Hepatocyte (in vitro differentiated cells): ENCODE data around the gene GRIK4.

ENCODE experiments used
- CTCF ChIP-seq: fragments of 200-600 bp; sonication (generic); IDR thresholded peaks from 2 replicates; pipeline ENCODE4 v1.5.1; 2016; ENCODE audit warnings: antibody characterized with exemption, mild to moderate bottlenecking; ENCODE audit not compliant: poor library complexity
- EZH2 ChIP-seq: fragments of 200-600 bp; sonication (generic); IDR thresholded peaks from 2 replicates; pipeline ENCODE4 v1.6.1; 2016; ENCODE audit warnings: antibody characterized with exemption, mild to moderate bottlenecking, borderline replicate concordance
- EZH2phosphoT487 ChIP-seq: fragments of 200-600 bp; sonication (generic); IDR thresholded peaks from one replicate; pipeline ENCODE4 v1.6.1; 2018; ENCODE audit warnings: antibody characterized with exemption, mild to moderate bottlenecking, low read depth, moderate library complexity; ENCODE audit not compliant: unreplicated experiment, severe bottlenecking

- no peak for TF ChIP-seq CTCF
- TF ChIP-seq EZH2 = no peak
- TF ChIP-seq EZH2phosphoT487 = no peak
These were observed 145.9 kb downstream of the GRIK4 start for GRCh38 chr11:120657306-120658070.
